Neural cell (in vitro differentiated cells): ENCODE measurements around the gene KDM4B. TPM values are rescaled to one million over a fixed set of nuclear protein-coding genes. Genes with fewer than 3 reads are reported as not detected.
"Not testable (repeated sequence)": the region's sequence is repeated elsewhere in the genome, so short reads cannot be mapped to it uniquely, and the experiment has no call there.

Source experiments
- H2AFZ ChIP-seq: fragments of 200-600, 300-800 bp; sonication (generic), shearing (Covaris generic); 2 replicates; pipeline ENCODE4 v1.6.0; 2014; ENCODE audit warnings: low read depth, mild to moderate bottlenecking, antibody characterized with exemption, low read length, moderate library complexity
- H3F3A ChIP-seq: fragments of 200-600 bp; shearing (Covaris generic); 2 replicates; pipeline ENCODE4 v1.6.1; 2016; ENCODE audit warnings: mild to moderate bottlenecking, moderate library complexity, mixed read lengths, antibody characterized with exemption, low read length; ENCODE audit not compliant: insufficient read depth, poor library complexity, severe bottlenecking
- H3K27ac ChIP-seq: fragments of 200-600, 300-800 bp; sonication (generic), shearing (Covaris generic); 2 replicates; pipeline ENCODE4 v1.5.1; 2014; ENCODE audit warnings: mild to moderate bottlenecking, low read length, moderate library complexity
- H3K27me3 ChIP-seq: fragments of 300-800, 200-600 bp; sonication (generic), shearing (Covaris generic); 2 replicates; pipeline ENCODE4 v1.6.0; 2014; ENCODE audit warnings: mild to moderate bottlenecking, low read depth, low read length, moderate library complexity; ENCODE audit not compliant: insufficient read depth
- H3K36me3 ChIP-seq: fragments of 300-800, 200-600 bp; sonication (generic), shearing (Covaris generic); 2 replicates; pipeline ENCODE4 v1.5.1; 2014; ENCODE audit warnings: mild to moderate bottlenecking, antibody characterized with exemption, low read length, moderate library complexity; ENCODE audit not compliant: insufficient read depth
- H3K4me2 ChIP-seq: fragments of 300-800, 200-600 bp; sonication (generic), shearing (Covaris generic); 2 replicates; pipeline ENCODE4 v1.6.0; 2014; ENCODE audit warnings: mild to moderate bottlenecking, low read length
- H3K4me3 ChIP-seq: fragments of 300-800, 200-600 bp; sonication (generic), shearing (Covaris generic); 2 replicates; pipeline ENCODE4 v1.5.1; 2014; ENCODE audit warnings: mild to moderate bottlenecking, low read length, moderate library complexity
- H3K79me2 ChIP-seq: fragments of 200-600 bp; shearing (Covaris generic); replicated peaks from 2 replicates; pipeline ENCODE4 v1.6.0; 2014; ENCODE audit warnings: mild to moderate bottlenecking, low read length, moderate library complexity; ENCODE audit not compliant: insufficient read depth
- H3K9ac ChIP-seq: fragments of 300-800, 200-600 bp; sonication (generic), shearing (Covaris generic); 2 replicates; pipeline ENCODE4 v1.6.1; 2016; ENCODE audit warnings: mild to moderate bottlenecking, low read length, mixed read lengths
- H3K9me2 ChIP-seq: fragments of 200-600 bp; shearing (Covaris generic); 2 replicates; pipeline ENCODE4 v1.6.1; 2016; ENCODE audit warnings: mild to moderate bottlenecking, low read length, mixed read lengths; ENCODE audit not compliant: insufficient read depth
- H3K9me3 ChIP-seq: fragments of 200-600, 300-800 bp; sonication (generic), shearing (Covaris generic); 2 replicates; pipeline ENCODE4 v1.6.1; 2016; ENCODE audit warnings: mild to moderate bottlenecking, mixed run types, low read length, moderate library complexity, mixed read lengths
- H4K20me1 ChIP-seq: fragments of 200-600 bp; shearing (Covaris generic); 2 replicates; pipeline ENCODE4 v1.6.1; 2016; ENCODE audit warnings: mild to moderate bottlenecking, mixed run types; ENCODE audit not compliant: insufficient read depth
- CTCF ChIP-seq: fragments of 450-650 bp; IDR thresholded peaks from 2 replicates; pipeline ENCODE4 v1.5.1; 2014; ENCODE audit warnings: antibody characterized with exemption, mild to moderate bottlenecking, moderate library complexity; ENCODE audit not compliant: poor library complexity, severe bottlenecking
- EP300 ChIP-seq: fragments of 450-650 bp; conservative IDR thresholded peaks from 2 replicates; pipeline ENCODE4 v1.6.1; 2014; ENCODE audit warnings: antibody characterized with exemption, mild to moderate bottlenecking, moderate library complexity; ENCODE audit not compliant: poor library complexity, severe bottlenecking
- EZH2 ChIP-seq: fragments of 200-600, 300-800 bp; shearing (Covaris generic), sonication (generic); IDR thresholded peaks from 2 replicates; pipeline ENCODE4 v1.6.1; 2014; ENCODE audit warnings: antibody characterized with exemption, low read length, borderline replicate concordance, mild to moderate bottlenecking; ENCODE audit not compliant: insufficient read depth, poor library complexity, severe bottlenecking
- MXI1 ChIP-seq: fragments of 450-650 bp; conservative IDR thresholded peaks from 2 replicates; pipeline ENCODE4 v1.6.1; 2014; ENCODE audit warnings: antibody characterized with exemption, mild to moderate bottlenecking; ENCODE audit not compliant: poor library complexity, severe bottlenecking
- POLR2AphosphoS5 ChIP-seq: IDR thresholded peaks from 2 replicates; pipeline ENCODE4 v1.6.1; 2012
- RAD21 ChIP-seq: fragments of 450-650 bp; conservative IDR thresholded peaks from 2 replicates; pipeline ENCODE4 v1.6.1; 2014; ENCODE audit warnings: antibody characterized with exemption, mild to moderate bottlenecking, moderate library complexity
- REST ChIP-seq: IDR thresholded peaks from 2 replicates; pipeline ENCODE4 v1.6.1; 2012; ENCODE audit warnings: borderline replicate concordance
- SMC3 ChIP-seq: fragments of 450-650 bp; conservative IDR thresholded peaks from 2 replicates; pipeline ENCODE4 v1.6.1; 2014; ENCODE audit warnings: antibody characterized with exemption, mild to moderate bottlenecking, moderate library complexity; ENCODE audit not compliant: poor library complexity
- TAF1 ChIP-seq: IDR thresholded peaks from 2 replicates; pipeline ENCODE4 v1.6.1; 2012; ENCODE audit warnings: low read depth
- polyA plus RNA-seq: library from polyadenylated mRNA; depleted of rRNA; stranded (reverse); fragments of >200 nt; gene quantifications from 2 replicates; pipeline ENCODE4 v1.2.3, GENCODE V29; 2014

The KDM4B gene
- polyA plus RNA-seq, 1 donor from 2014 or later: 19.1 TPM

- not testable (repeated sequence) for H3K9me2 ChIP-seq, H3K79me2 ChIP-seq, H3K9ac ChIP-seq, H3K27me3 ChIP-seq, H4K20me1 ChIP-seq, H3K4me2 ChIP-seq, H2AFZ ChIP-seq, H3K9me3 ChIP-seq, H3K27ac ChIP-seq, H3F3A ChIP-seq, H3K36me3 ChIP-seq, H3K4me3 ChIP-seq
Measured at GRCh38 chr19:5158549-5159134, 189.7 kb downstream of the KDM4B start.

- not testable (repeated sequence) for H3K4me2 ChIP-seq, H3K79me2 ChIP-seq, H3K27me3 ChIP-seq, H3K9ac ChIP-seq, H3K4me3 ChIP-seq, H3F3A ChIP-seq, H3K9me2 ChIP-seq, H2AFZ ChIP-seq, H3K27ac ChIP-seq, H3K36me3 ChIP-seq, H4K20me1 ChIP-seq, H3K9me3 ChIP-seq
Measured at GRCh38 chr19:5160158-5160795, 191.4 kb downstream of the KDM4B start.

GRCh38 chr19:5164845-5165696 is 196.2 kb downstream of the KDM4B start:
- not testable (repeated sequence) for H3K27ac ChIP-seq, H4K20me1 ChIP-seq, H3K9me2 ChIP-seq, H3K79me2 ChIP-seq, H3F3A ChIP-seq, H3K4me3 ChIP-seq, H3K27me3 ChIP-seq, H2AFZ ChIP-seq, H3K9me3 ChIP-seq, H3K4me2 ChIP-seq, H3K9ac ChIP-seq, H3K36me3 ChIP-seq

GRCh38 chr19:5165697-5166019 is 196.7 kb downstream of the KDM4B start:
- H3K4me2 ChIP-seq: no peak overlapping the region
- TF ChIP-seq RAD21 (no peak), POLR2AphosphoS5 (no peak), TAF1 (no peak), EP300 (no peak), REST (no peak), EZH2 (no peak), CTCF (no peak), SMC3 (no peak), MXI1 (no peak)
- H3K4me3 ChIP-seq: no peak overlapping the region
- no peaks in the 10 kb centered on the region for H3K36me3 ChIP-seq
- no peaks in the 10 kb centered on the region for H3K9me2 ChIP-seq
- no peaks in the 10 kb centered on the region for H3K27me3 ChIP-seq
- H4K20me1 ChIP-seq: no peaks in the 10 kb centered on the region
- no peak overlapping the region for H3K9ac ChIP-seq
- no peaks in the 10 kb centered on the region for H3F3A ChIP-seq
- no peak overlapping the region for H3K27ac ChIP-seq
- H3K9me3 ChIP-seq: no peaks in the 10 kb centered on the region
- no peak overlapping the region for H2AFZ ChIP-seq
- H3K79me2 ChIP-seq: no peaks in the 10 kb centered on the region
